ENCODE data around the gene PPID.

DNA sequence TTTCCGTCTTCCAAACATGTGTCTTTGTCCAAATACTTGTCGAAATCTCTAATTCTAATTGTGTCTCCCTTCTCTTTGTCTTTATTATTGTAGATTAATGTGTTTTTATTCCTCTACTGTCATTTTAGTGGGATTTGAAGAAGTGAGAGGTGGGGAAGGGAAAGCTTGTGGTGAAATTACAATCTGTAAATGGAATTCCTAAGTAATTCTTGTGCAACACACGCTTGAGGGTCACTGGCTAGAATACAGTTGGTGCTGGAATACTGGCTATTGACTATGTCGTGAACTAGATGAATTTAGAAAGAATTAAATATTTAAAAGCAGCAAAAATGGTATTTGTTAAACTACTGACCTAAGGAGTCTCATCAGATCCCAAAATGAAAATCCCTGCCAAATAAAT lies 34.9 kb upstream of the PPID start:
- TF ChIP-seq, protein P1, sequence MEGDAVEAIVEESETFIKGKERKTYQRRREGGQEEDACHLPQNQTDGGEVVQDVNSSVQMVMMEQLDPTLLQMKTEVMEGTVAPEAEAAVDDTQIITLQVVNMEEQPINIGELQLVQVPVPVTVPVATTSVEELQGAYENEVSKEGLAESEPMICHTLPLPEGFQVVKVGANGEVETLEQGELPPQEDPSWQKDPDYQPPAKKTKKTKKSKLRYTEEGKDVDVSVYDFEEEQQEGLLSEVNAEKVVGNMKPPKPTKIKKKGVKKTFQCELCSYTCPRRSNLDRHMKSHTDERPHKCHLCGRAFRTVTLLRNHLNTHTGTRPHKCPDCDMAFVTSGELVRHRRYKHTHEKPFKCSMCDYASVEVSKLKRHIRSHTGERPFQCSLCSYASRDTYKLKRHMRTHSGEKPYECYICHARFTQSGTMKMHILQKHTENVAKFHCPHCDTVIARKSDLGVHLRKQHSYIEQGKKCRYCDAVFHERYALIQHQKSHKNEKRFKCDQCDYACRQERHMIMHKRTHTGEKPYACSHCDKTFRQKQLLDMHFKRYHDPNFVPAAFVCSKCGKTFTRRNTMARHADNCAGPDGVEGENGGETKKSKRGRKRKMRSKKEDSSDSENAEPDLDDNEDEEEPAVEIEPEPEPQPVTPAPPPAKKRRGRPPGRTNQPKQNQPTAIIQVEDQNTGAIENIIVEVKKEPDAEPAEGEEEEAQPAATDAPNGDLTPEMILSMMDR (conservative IDR thresholded peaks at IDR 0.05) = no peak
- TF ChIP-seq ZFX (IDR thresholded peaks at IDR 0.05) = no peak

Data from C4-2B (cell line).